Measurements from ENCODE around the gene MELTF.

MELTF gene

GRCh38 chr3:196990601-196991007 lies 39.0 kb downstream of the MELTF start:
- no peaks in the 10 kb centered on the region for H3K79me2 ChIP-seq (ENCODE audit: control insufficient read depth, insufficient read depth, low read length, unreplicated experiment)
- no peak overlapping the region for H2AFZ ChIP-seq (ENCODE audit: low read length, unreplicated experiment)
- no peaks in the 10 kb centered on the region for H3K36me3 ChIP-seq (ENCODE audit: insufficient read depth, low read length)
- H3K4me3 ChIP-seq (ENCODE audit: low read depth, low read length) = no peak overlapping the region
- H3K4me1 ChIP-seq (ENCODE audit: control insufficient read depth, insufficient read depth, low read length, unreplicated experiment) = no peaks in the 10 kb centered on the region
- no peak overlapping the region for H3K27ac ChIP-seq (ENCODE audit: low read depth, low read length)
- no peaks in the 10 kb centered on the region for H3K27me3 ChIP-seq (ENCODE audit: insufficient read depth, low read length)

DNA sequence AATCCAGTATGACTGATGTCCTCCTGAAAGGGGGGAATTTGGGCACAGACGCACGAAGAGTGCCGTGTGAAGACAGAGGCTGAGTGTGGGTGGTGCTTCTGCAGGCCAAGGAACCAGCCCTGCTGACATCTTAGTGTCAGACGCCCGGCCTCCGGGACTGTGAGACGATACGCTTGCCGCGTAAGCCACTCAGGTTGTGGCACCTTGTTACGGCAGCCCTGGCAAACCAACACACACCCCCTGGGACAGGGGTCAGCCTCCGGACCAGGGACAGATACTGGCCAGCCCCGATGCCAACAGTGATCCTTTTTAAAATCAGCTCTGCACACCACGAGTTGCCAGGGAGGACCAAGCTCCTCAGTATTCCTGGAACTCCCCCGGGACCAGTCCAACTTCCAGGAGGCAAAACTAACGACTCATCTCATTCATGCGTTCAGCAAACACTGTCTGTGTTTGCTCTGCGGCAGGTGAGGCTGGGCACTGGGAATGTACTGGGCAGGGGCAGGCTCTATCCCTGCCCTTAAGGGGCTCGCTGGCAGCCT lies 39.8 kb downstream of the MELTF start:
- 0 out of 2 replicates have a peak, but pooled peaks cover 4% of the 10 kb centered on the region for H3K27me3 ChIP-seq (ENCODE audit: insufficient read depth, low read length)

GRCh38 chr3:196988241-196989029 lies 41.2 kb downstream of the MELTF start:
- H3K27me3 ChIP-seq (ENCODE audit: insufficient read depth, low read length) = peaks cover 8% of the 10 kb centered on the region
- no peaks in the 10 kb centered on the region for H3K79me2 ChIP-seq (ENCODE audit: control insufficient read depth, insufficient read depth, low read length, unreplicated experiment)
- no peaks in the 10 kb centered on the region for H3K36me3 ChIP-seq (ENCODE audit: insufficient read depth, low read length)
- H3K4me1 ChIP-seq (ENCODE audit: control insufficient read depth, insufficient read depth, low read length, unreplicated experiment) = no peaks in the 10 kb centered on the region
- no peak overlapping the region for H3K4me3 ChIP-seq (ENCODE audit: low read depth, low read length)
- no peak overlapping the region for H2AFZ ChIP-seq (ENCODE audit: low read length, unreplicated experiment)
- H3K27ac ChIP-seq (ENCODE audit: low read depth, low read length) = no peak overlapping the region

More for the DNA sequence above, 39.8 kb downstream of the MELTF start:
- Histone ChIP-seq H3K4me1 (ENCODE audit: control insufficient read depth, insufficient read depth, low read length, unreplicated experiment) (no peaks in the 10 kb centered on the region), H3K27ac (ENCODE audit: low read depth, low read length) (no peak overlapping the region), H3K4me3 (ENCODE audit: low read depth, low read length) (no peak overlapping the region), H3K36me3 (ENCODE audit: insufficient read depth, low read length) (no peaks in the 10 kb centered on the region), H2AFZ (ENCODE audit: low read length, unreplicated experiment) (no peak overlapping the region), H3K79me2 (ENCODE audit: control insufficient read depth, insufficient read depth, low read length, unreplicated experiment) (no peaks in the 10 kb centered on the region)

- H3K36me3 ChIP-seq (ENCODE audit: insufficient read depth, low read length) = no peaks in the 10 kb centered on the region
- H3K4me1 ChIP-seq (ENCODE audit: control insufficient read depth, insufficient read depth, low read length, unreplicated experiment) = no peaks in the 10 kb centered on the region
- no peaks in the 10 kb centered on the region for H3K79me2 ChIP-seq (ENCODE audit: control insufficient read depth, insufficient read depth, low read length, unreplicated experiment)
- H3K27me3 ChIP-seq (ENCODE audit: insufficient read depth, low read length) = peaks cover 8% of the 10 kb centered on the region
- no peak overlapping the region for H3K4me3 ChIP-seq (ENCODE audit: low read depth, low read length)
- no peak overlapping the region for H2AFZ ChIP-seq (ENCODE audit: low read length, unreplicated experiment)
- no peak overlapping the region for H3K27ac ChIP-seq (ENCODE audit: low read depth, low read length)
Measured at GRCh38 chr3:196987022-196987421, 42.6 kb downstream of the MELTF start.

DNA sequence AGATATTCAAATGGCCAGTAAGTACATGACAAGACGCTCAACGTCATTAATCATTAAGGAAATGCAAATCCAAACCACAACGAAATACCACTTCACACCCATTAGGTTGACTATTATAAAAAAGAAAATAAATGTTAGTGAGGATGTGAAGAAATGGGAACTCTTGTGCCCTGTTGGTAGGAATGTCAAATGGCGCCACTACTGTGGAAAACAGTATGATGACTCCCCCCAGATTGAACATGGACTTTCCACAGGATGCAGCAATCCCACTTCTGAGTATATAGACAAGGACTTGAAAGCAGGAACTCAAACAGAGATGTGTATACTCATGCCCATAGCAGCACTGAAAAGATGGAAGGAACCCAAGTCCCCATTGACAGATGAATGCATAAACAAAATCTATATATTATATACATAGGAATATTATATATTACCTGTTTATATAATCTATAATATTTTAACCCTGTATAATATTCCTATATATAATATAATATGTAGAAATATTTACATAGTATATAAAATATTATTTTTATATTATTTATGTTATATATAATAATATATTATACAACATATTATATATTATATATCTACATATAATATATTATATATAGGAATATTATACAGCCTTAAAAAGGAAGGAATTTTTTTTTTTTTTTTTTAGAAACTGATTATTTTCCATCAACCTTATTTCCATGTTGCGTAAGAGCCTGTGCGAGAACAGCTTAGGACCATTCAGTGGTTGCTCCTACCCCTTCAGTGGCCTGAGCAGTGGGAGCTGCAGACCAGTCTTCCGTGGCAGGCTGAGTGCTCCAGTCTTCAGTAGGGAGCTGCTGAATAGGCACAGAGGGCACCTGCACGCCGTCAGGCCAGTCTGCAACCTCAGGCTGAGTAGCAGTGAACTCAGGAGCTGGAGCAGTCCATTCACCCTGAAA lies 43.4 kb downstream of the MELTF start:
- no peak overlapping the region for H3K4me3 ChIP-seq (ENCODE audit: low read depth, low read length)
- no peak overlapping the region for H2AFZ ChIP-seq (ENCODE audit: low read length, unreplicated experiment)
- H3K36me3 ChIP-seq (ENCODE audit: insufficient read depth, low read length) = no peaks in the 10 kb centered on the region
- no peaks in the 10 kb centered on the region for H3K79me2 ChIP-seq (ENCODE audit: control insufficient read depth, insufficient read depth, low read length, unreplicated experiment)
- H3K27ac ChIP-seq (ENCODE audit: low read depth, low read length) = no peak overlapping the region
- peaks cover 8% of the 10 kb centered on the region for H3K27me3 ChIP-seq (ENCODE audit: insufficient read depth, low read length)
- H3K4me1 ChIP-seq (ENCODE audit: control insufficient read depth, insufficient read depth, low read length, unreplicated experiment) = no peaks in the 10 kb centered on the region

DNA sequence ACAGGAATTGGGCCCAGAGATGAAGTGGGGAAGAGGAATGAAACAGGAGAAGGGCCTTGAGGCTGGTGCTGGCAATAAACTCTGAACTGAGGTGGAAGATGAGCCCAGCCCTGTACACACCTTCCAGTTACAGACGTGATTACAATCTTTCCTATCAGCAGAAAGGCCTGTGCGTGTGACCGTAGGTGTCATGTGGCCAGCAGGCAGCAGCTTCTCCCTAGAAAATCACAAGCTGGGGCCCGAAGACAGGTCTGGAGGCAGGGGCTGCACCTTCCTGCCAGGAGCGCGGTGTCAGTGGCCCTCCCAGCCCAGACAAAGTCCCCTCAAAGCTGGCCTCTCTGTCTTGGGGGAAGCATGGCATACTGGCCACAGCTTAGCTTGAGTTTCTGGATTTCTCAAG lies 44.3 kb downstream of the MELTF start:
- Histone ChIP-seq H3K4me3 (ENCODE audit: low read depth, low read length) (no peak overlapping the region), H2AFZ (ENCODE audit: low read length, unreplicated experiment) (no peak overlapping the region), H3K36me3 (ENCODE audit: insufficient read depth, low read length) (no peaks in the 10 kb centered on the region), H3K79me2 (ENCODE audit: control insufficient read depth, insufficient read depth, low read length, unreplicated experiment) (no peaks in the 10 kb centered on the region), H3K27ac (ENCODE audit: low read depth, low read length) (no peak overlapping the region), H3K27me3 (ENCODE audit: insufficient read depth, low read length) (peaks cover 8% of the 10 kb centered on the region), H3K4me1 (ENCODE audit: control insufficient read depth, insufficient read depth, low read length, unreplicated experiment) (no peaks in the 10 kb centered on the region)

DNA sequence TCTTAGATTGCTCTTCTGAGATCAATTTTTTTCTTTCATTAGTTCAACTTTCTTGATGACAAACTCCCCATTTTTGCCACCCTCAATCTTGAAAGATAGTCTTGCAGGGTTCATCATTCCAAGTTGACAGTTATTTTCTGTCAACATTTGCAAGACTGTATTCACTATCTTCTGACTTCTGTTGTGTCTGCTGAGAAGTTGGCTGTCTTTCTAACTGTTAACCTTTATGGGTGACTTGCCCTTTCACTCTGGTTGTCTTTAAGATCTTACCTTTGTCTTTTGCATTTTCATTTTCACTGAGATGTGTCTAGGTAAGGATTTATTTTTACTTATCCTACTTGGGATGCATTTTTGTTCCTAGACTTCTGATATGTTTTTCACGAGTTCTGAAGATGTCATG lies 46.4 kb downstream of the MELTF start:
- no peaks in the 10 kb centered on the region for H3K79me2 ChIP-seq (ENCODE audit: control insufficient read depth, insufficient read depth, low read length, unreplicated experiment)
- H3K27ac ChIP-seq (ENCODE audit: low read depth, low read length) = no peak overlapping the region
- H3K4me3 ChIP-seq (ENCODE audit: low read depth, low read length) = no peak overlapping the region
- H3K4me1 ChIP-seq (ENCODE audit: control insufficient read depth, insufficient read depth, low read length, unreplicated experiment) = peaks cover 5% of the 10 kb centered on the region
- peaks cover 8% of the 10 kb centered on the region for H3K27me3 ChIP-seq (ENCODE audit: insufficient read depth, low read length)
- no peaks in the 10 kb centered on the region for H3K36me3 ChIP-seq (ENCODE audit: insufficient read depth, low read length)
- H2AFZ ChIP-seq (ENCODE audit: low read length, unreplicated experiment) = no peak overlapping the region

DNA sequence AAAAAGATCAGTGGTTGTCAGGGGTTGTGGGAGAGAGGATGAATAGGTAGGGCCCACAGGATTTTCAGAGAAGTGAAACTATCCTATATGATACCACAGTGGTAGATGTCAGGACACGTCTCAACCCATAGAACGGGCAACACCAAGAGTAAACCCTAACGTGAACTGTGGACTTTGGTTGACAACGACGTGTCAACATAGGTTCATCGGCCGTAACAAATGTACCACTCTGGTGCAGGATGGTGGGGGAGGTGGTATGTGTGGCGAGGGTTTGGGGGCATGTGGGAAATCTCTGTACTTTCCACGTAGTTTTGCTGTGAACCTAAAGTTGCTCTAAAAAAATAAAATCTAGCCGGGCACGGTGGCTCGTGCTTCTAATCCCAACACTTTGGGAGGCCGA lies 48.0 kb downstream of the MELTF start:
- Histone ChIP-seq H3K27ac (ENCODE audit: low read depth, low read length) (no peak overlapping the region), H3K27me3 (ENCODE audit: insufficient read depth, low read length) (peaks cover 8% of the 10 kb centered on the region), H3K36me3 (ENCODE audit: insufficient read depth, low read length) (no peaks in the 10 kb centered on the region), H3K4me3 (ENCODE audit: low read depth, low read length) (no peak overlapping the region), H3K4me1 (ENCODE audit: control insufficient read depth, insufficient read depth, low read length, unreplicated experiment) (peaks cover 5% of the 10 kb centered on the region), H3K79me2 (ENCODE audit: control insufficient read depth, insufficient read depth, low read length, unreplicated experiment) (no peaks in the 10 kb centered on the region), H2AFZ (ENCODE audit: low read length, unreplicated experiment) (no peak overlapping the region)

GRCh38 chr3:196979545-196979944 lies 50.1 kb downstream of the MELTF start:
- Histone ChIP-seq H3K4me3 (ENCODE audit: low read depth, low read length) (no peak overlapping the region), H3K36me3 (ENCODE audit: insufficient read depth, low read length) (no peaks in the 10 kb centered on the region), H3K27me3 (ENCODE audit: insufficient read depth, low read length) (peaks cover 4% of the 10 kb centered on the region), H3K27ac (ENCODE audit: low read depth, low read length) (no peak overlapping the region), H3K4me1 (ENCODE audit: control insufficient read depth, insufficient read depth, low read length, unreplicated experiment) (peaks cover 5% of the 10 kb centered on the region), H2AFZ (ENCODE audit: low read length, unreplicated experiment) (no peak overlapping the region), H3K79me2 (ENCODE audit: control insufficient read depth, insufficient read depth, low read length, unreplicated experiment) (no peaks in the 10 kb centered on the region)

DNA sequence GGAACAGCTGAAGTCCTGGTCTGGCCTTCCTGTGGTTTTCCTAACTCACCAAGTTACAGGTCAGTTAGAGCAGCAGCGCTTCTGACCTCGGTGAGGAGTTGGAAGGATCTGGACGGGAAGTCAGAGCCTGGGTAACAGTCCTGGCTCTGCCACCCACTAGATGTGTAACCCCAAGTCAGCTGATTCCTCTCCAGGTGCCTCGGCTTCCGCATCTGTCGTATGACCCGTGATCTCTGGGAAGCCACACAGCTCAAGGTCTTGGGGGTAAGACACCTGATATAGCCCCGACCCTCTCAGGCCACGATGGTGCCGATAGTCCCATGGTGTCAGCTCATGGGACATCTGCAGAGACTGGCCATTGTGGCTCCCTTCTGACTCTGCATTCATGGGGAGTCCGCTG lies 52.7 kb downstream of the MELTF start:
- peaks cover 5% of the 10 kb centered on the region for H3K4me1 ChIP-seq (ENCODE audit: control insufficient read depth, insufficient read depth, low read length, unreplicated experiment)
- no peak overlapping the region for H3K27ac ChIP-seq (ENCODE audit: low read depth, low read length)
- H3K27me3 ChIP-seq (ENCODE audit: insufficient read depth, low read length) = no peaks in the 10 kb centered on the region
- H2AFZ ChIP-seq (ENCODE audit: low read length, unreplicated experiment) = no peak overlapping the region
- H3K79me2 ChIP-seq (ENCODE audit: control insufficient read depth, insufficient read depth, low read length, unreplicated experiment) = no peaks in the 10 kb centered on the region
- H3K36me3 ChIP-seq (ENCODE audit: insufficient read depth, low read length) = no peaks in the 10 kb centered on the region
- no peak overlapping the region for H3K4me3 ChIP-seq (ENCODE audit: low read depth, low read length)
